H1 (cell line): ENCODE results near the gene HOXB7. TPM values are rescaled to one million over a fixed set of nuclear protein-coding genes. Genes with fewer than 3 reads are reported as not detected.

Experiments
- CTCF ChIA-PET: fragments of 300-600 bp; sonication (Branson Sonifier 250); formaldehyde crosslinking; loops from one replicate; lab custom pipeline; 2021; ENCODE audit not compliant: partially characterized antibody; lab: Charles Lee
- POLR2A ChIA-PET: fragments of 300-600 bp; sonication (Branson Sonifier 250); formaldehyde crosslinking; loops from one replicate; lab custom pipeline; 2021; ENCODE audit warnings: inconsistent platforms; ENCODE audit not compliant: partially characterized antibody; lab: Charles Lee
- DNase-seq, 2 experiments: peaks; one replicate each; pipeline versions ENCODE4 v3.0.0 to v3.0.0-alpha.2; 2010 to 2022; ENCODE audit warnings: low spot score in 2 of 2, low read depth in 1 of 2, mixed read lengths in 1 of 2
- FAIRE-seq: peaks from 2 replicates; lab custom pipeline; 2011; peaks lifted over from hg19 to GRCh38; lab: Jason Lieb, UNC
- H2AFZ ChIP-seq: 2 replicates; pipeline ENCODE4 v1.8.1; 2012; ENCODE audit warnings: low read length, inconsistent platforms
- H2AK5ac ChIP-seq: 2 replicates; pipeline ENCODE4 v1.6.1; 2013; ENCODE audit warnings: low read depth, low read length
- H2BK120ac ChIP-seq: replicated peaks from 2 replicates; pipeline ENCODE3; 2013; ENCODE audit warnings: low read depth, low read length, inconsistent platforms
- H2BK12ac ChIP-seq: 2 replicates; pipeline ENCODE4 v1.6.1; 2013; ENCODE audit warnings: low read depth, low read length
- H2BK15ac ChIP-seq: 2 replicates; pipeline ENCODE4 v1.6.1; 2013; ENCODE audit warnings: low read length
- H2BK20ac ChIP-seq: 2 replicates; pipeline ENCODE4 v1.6.1; 2013; ENCODE audit warnings: low read length
- H2BK5ac ChIP-seq: 2 replicates; pipeline ENCODE4 v1.6.1; 2013; ENCODE audit warnings: low read depth, low read length
- H3K14ac ChIP-seq: 2 replicates; pipeline ENCODE4 v1.6.1; 2013; ENCODE audit warnings: inconsistent platforms; ENCODE audit not compliant: insufficient read length
- H3K18ac ChIP-seq: 2 replicates; pipeline ENCODE4 v1.6.1; 2013; ENCODE audit warnings: low read length; ENCODE audit errors: extremely low read depth
- H3K23ac ChIP-seq: 2 replicates; pipeline ENCODE4 v1.6.1; 2013; ENCODE audit warnings: inconsistent platforms; ENCODE audit not compliant: insufficient read length
- H3K23me2 ChIP-seq: 2 replicates; pipeline ENCODE4 v1.6.1; 2013; ENCODE audit warnings: low read depth, low read length
- H3K27ac ChIP-seq: 2 replicates; pipeline ENCODE4 v1.6.1; 2011; ENCODE audit warnings: low read depth, low read length, inconsistent platforms
- H3K27me3 ChIP-seq, 4 experiments: replicated peaks in 1 of 4; 1 replicate in 1 of 4; 2 replicates in 3 of 4; pipeline versions ENCODE4 v1.6.1 to v1.8.1; 2011 to 2013; ENCODE audit warnings: low read length in 3 of 4, mild to moderate bottlenecking in 3 of 4, inconsistent platforms in 2 of 4, mixed read lengths in 2 of 4, moderate library complexity in 1 of 4; ENCODE audit not compliant: control insufficient read depth in 3 of 4, insufficient read depth in 3 of 4; ENCODE audit errors: extremely low read depth in 1 of 4
- H3K36me3 ChIP-seq, 4 experiments: 2 replicates each; pipeline versions ENCODE4 v1.6.1 to v1.8.1; 2011 to 2013; ENCODE audit warnings: mild to moderate bottlenecking in 4 of 4, low read length in 3 of 4, moderate library complexity in 2 of 4, control low read depth in 1 of 4, inconsistent platforms in 1 of 4; ENCODE audit not compliant: insufficient read depth in 4 of 4, control insufficient read depth in 2 of 4
- H3K4ac ChIP-seq: replicated peaks from 2 replicates; pipeline ENCODE3; 2013; ENCODE audit warnings: low read length, low read depth, mixed read lengths, inconsistent platforms; ENCODE audit not compliant: insufficient read length
- H3K4me1 ChIP-seq, 4 experiments: replicated peaks in 1 of 4; 1 replicate in 1 of 4; 2 replicates in 3 of 4; pipeline versions ENCODE4 v1.6.1 to v1.8.1; 2011 to 2013; ENCODE audit warnings: low read length in 3 of 4, inconsistent platforms in 2 of 4, mixed read lengths in 1 of 4; ENCODE audit not compliant: insufficient read depth in 4 of 4, control insufficient read depth in 3 of 4
- H3K4me2 ChIP-seq, 2 experiments: 2 replicates each; pipeline versions ENCODE4 v1.6.1 to v1.8.1; 2011 to 2013; ENCODE audit warnings: low read depth in 2 of 2, low read length in 2 of 2, control low read depth in 1 of 2, inconsistent platforms in 1 of 2, mild to moderate bottlenecking in 1 of 2; ENCODE audit not compliant: insufficient read depth in 1 of 2
- H3K4me3 ChIP-seq, 4 experiments: fragments of 200-600, 300-600 bp in 1 of 4; sonication (generic), shearing (Covaris generic), sonication (Bioruptor Twin) in 1 of 4; 2 replicates each; pipeline versions ENCODE4 v1.5.1 to v1.8.1; 2011 to 2016; ENCODE audit warnings: low read length in 4 of 4, low read depth in 3 of 4, control low read depth in 2 of 4, inconsistent platforms in 2 of 4, mild to moderate bottlenecking in 2 of 4, mixed read lengths in 1 of 4, moderate library complexity in 1 of 4; ENCODE audit not compliant: insufficient read depth in 2 of 4; ENCODE audit errors: extremely low read depth in 1 of 4
- H3K56ac ChIP-seq: replicated peaks from 2 replicates; pipeline ENCODE3; 2013; ENCODE audit warnings: low read depth, mild to moderate bottlenecking, mixed read lengths, low read length, inconsistent platforms; ENCODE audit not compliant: insufficient read length
- H3K79me1 ChIP-seq: 2 replicates; pipeline ENCODE4 v1.6.1; 2013; ENCODE audit warnings: low read depth, low read length, control low read depth
- H3K79me2 ChIP-seq, 2 experiments: 2 replicates each; pipeline versions ENCODE4 v1.6.1 to v1.8.1; 2012 to 2013; ENCODE audit warnings: low read length in 2 of 2, mild to moderate bottlenecking in 2 of 2, inconsistent platforms in 1 of 2; ENCODE audit not compliant: insufficient read depth in 2 of 2, control insufficient read depth in 1 of 2
- H3K9ac ChIP-seq, 4 experiments: replicated peaks in 1 of 4; 1 replicate in 1 of 4; 2 replicates in 3 of 4; pipeline versions ENCODE4 v1.6.1 to v1.8.1; 2011 to 2013; ENCODE audit warnings: low read depth in 3 of 4, low read length in 3 of 4, control low read depth in 2 of 4, mild to moderate bottlenecking in 2 of 4, moderate library complexity in 2 of 4, inconsistent platforms in 1 of 4; ENCODE audit errors: extremely low read depth in 1 of 4
- H3K9me3 ChIP-seq, 2 experiments: 2 replicates each; pipeline versions ENCODE4 v1.6.1 to v1.8.1; 2012 to 2013; ENCODE audit warnings: mild to moderate bottlenecking in 2 of 2, moderate library complexity in 2 of 2, control low read depth in 1 of 2, inconsistent platforms in 1 of 2, low read depth in 1 of 2, low read length in 1 of 2, mixed read lengths in 1 of 2; ENCODE audit not compliant: insufficient read depth in 2 of 2
- H4K20me1 ChIP-seq, 2 experiments: replicated peaks in 1 of 2; 2 replicates each; pipeline versions ENCODE3 to v1.8.1; 2011 to 2013; ENCODE audit warnings: inconsistent platforms in 2 of 2, low read length in 2 of 2, mild to moderate bottlenecking in 1 of 2; ENCODE audit not compliant: insufficient read depth in 2 of 2, control insufficient read depth in 1 of 2
- H4K5ac ChIP-seq: 2 replicates; pipeline ENCODE4 v1.6.1; 2013; ENCODE audit warnings: low read length, low read depth, mixed read lengths, inconsistent platforms; ENCODE audit not compliant: insufficient read length
- H4K8ac ChIP-seq: 2 replicates; pipeline ENCODE4 v1.8.0; 2013; ENCODE audit warnings: mild to moderate bottlenecking, moderate library complexity, low read length, inconsistent platforms; ENCODE audit not compliant: insufficient read depth; ENCODE audit errors: extremely low read depth
- H4K91ac ChIP-seq: replicated peaks from 2 replicates; pipeline ENCODE3; 2013; ENCODE audit warnings: low read length, mixed read lengths, inconsistent platforms; ENCODE audit not compliant: insufficient read length
- BCL11A ChIP-seq, 2 experiments: IDR thresholded peaks; one replicate each; pipeline ENCODE4 v1.6.1; 2011; ENCODE audit warnings: low read depth in 2 of 2, low read length in 2 of 2, mild to moderate bottlenecking in 2 of 2
- CBX8 ChIP-seq: fragments of 300-800, 300-1000 bp; sonication (generic); IDR thresholded peaks from 2 replicates; pipeline ENCODE4 v1.7.1; 2016; ENCODE audit warnings: low read depth, low read length, borderline replicate concordance
- HDAC2 ChIP-seq, 2 experiments: fragments of 300-600 bp in 1 of 2; sonication (generic) in 1 of 2; IDR thresholded peaks; 2 replicates each; pipeline ENCODE4 v1.6.1; 2011 to 2012; ENCODE audit warnings: low read depth in 2 of 2, low read length in 2 of 2, mild to moderate bottlenecking in 2 of 2, moderate library complexity in 2 of 2, borderline replicate concordance in 1 of 2, inconsistent platforms in 1 of 2
- KDM4A ChIP-seq: IDR thresholded peaks from one replicate; pipeline ENCODE4 v1.7.1; 2012; ENCODE audit warnings: low read depth, mild to moderate bottlenecking, moderate library complexity, low read length, inconsistent platforms; ENCODE audit not compliant: severe bottlenecking
- NRF1 ChIP-seq: IDR thresholded peaks from 2 replicates; pipeline ENCODE4 v1.6.1; 2011; ENCODE audit warnings: mild to moderate bottlenecking, low read depth, low read length, improper control_type of control experiment
- RNF2 ChIP-seq: fragments of 200-900, 300-1000 bp; sonication (generic); IDR thresholded peaks from 2 replicates; pipeline ENCODE4 v1.7.1; 2016; ENCODE audit warnings: borderline replicate concordance, low read depth, mild to moderate bottlenecking, antibody characterized with exemption, low read length; ENCODE audit not compliant: poor library complexity, severe bottlenecking; ENCODE audit errors: missing control alignments
- SUZ12 ChIP-seq: fragments of 200-600 bp; sonication (generic); IDR thresholded peaks from 2 replicates; pipeline ENCODE4 v1.6.1; 2012; ENCODE audit warnings: mild to moderate bottlenecking, inconsistent platforms, low read length, moderate library complexity, mixed read lengths
- YY1 ChIP-seq: IDR thresholded peaks from 2 replicates; pipeline ENCODE4 v1.6.1; 2011; ENCODE audit warnings: low read depth, mild to moderate bottlenecking, low read length
- WGBS, 2 experiments: shearing (Covaris generic) in 1 of 2; methylation state at CpG; one replicate each; pipeline versions ENCODE4 v1.1.6 to v1.1.7; 2013 to 2015; ENCODE audit warnings: low lambda C conversion rate in 2 of 2, mixed read lengths in 2 of 2, inconsistent platforms in 1 of 2, low coverage in 1 of 2, missing lambda C conversion rate in 1 of 2; ENCODE audit not compliant: insufficient replicate concordance in 2 of 2, insufficient coverage in 1 of 2, insufficient read length in 1 of 2; ENCODE audit errors: extremely low coverage in 1 of 2, missing lambda C conversion rate in 1 of 2; 5-methylcytosine and 5-hydroxymethylcytosine counted together
- polyA plus RNA-seq, 7 experiments: library from polyadenylated mRNA; depleted of rRNA in 3 of 7; stranded (reverse) in 5 of 7; unstranded in 2 of 7; fragments of >200 nt in 5 of 7; fragments of 200-250 nt in 2 of 7; gene quantifications; 1 replicate in 5 of 7; 2 replicates in 1 of 7; 4 replicates in 1 of 7; pipeline versions ENCODE4 v1.2.1 to v1.2.3, GENCODE V29; 2011 to 2013; ENCODE audit warnings: missing spikeins in 2 of 7, mixed read lengths in 2 of 7
- total RNA-seq: library from RNA; stranded (reverse); fragmentation: NEBNext Ultra II Directional; extraction: Animal tissue kit (Norgen Biotek cat#: 25700); gene quantifications from 2 replicates; pipeline ENCODE4 v1.2.1, GENCODE V29; 2021
- TF ChIP-seq, protein P1 (sequence below): IDR thresholded peaks from 2 replicates; pipeline ENCODE4 v1.6.1; 2011; ENCODE audit warnings: low read length, improper control_type of control experiment

HOXB7 gene
- total and polyA plus RNA-seq, 2 of the 8 experiments (the other 6 are each of a cell fraction or from before 2014, with no cell fraction given), result not detected

DNA sequence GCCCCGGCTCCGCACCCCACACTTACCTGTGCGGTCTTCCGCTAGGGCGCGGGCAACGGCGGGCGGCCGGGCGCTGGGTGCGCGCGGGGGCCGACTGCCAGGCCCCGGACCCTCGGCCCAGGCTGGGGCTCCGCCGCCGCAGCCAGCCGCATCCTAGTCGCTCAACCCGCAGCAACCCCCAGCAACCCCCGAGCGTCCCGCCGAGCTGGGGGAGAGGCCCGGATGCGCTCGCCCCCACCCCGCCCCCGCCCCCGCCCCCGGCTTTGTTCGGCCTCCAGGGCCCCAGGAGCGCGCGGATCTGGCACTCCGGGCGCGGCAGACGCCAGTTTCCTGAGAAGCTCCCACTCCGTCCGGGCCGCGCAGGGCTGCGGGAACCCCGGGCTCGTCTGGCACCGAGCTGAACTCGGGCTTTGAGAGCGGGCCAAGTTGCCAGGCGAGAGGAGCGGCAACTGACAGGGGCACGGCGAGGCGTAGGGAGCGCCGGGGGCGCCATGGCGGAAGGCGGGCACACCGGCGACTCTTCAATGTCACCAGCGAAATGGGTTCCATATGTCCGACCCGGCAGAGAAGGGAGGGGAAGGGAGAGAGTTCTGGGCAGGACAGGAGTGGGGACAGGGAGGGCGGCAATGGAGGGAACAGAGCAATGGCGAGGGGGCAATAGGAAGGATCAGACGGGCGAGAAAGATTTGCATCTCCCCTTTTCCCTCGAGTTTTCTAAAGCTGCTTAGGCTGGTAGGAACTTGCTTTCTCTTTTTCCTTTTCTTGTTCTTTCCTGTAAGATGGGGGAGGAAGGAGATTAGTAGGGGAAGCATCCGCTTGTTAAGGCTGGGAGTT, 46.4 kb downstream of the HOXB7 start:
- Histone ChIP-seq H3K9me3 (no peaks in the 10 kb centered on the region), H3K14ac (no peak overlapping the region), H3K23ac (no peak overlapping the region), H3K9ac (no peak overlapping the region), H4K20me1 (peaks cover 2 to 35% of the 10 kb centered on the region in 2 experiments), H4K8ac (no peak overlapping the region), H3K4ac (no peak overlapping the region), H3K4me1 (peaks cover 0 to 8% (median 4%) of the 10 kb centered on the region in 4 experiments; a peak in 5 of 7 replicates), H3K18ac (no peak overlapping the region), H3K27ac (no peak overlapping the region), H3K56ac (no peak overlapping the region), H3K27me3 (peaks cover 99 to 100% (median 100%) of the 10 kb centered on the region in 4 experiments), H2AK5ac (no peak overlapping the region), H2BK120ac (no peak overlapping the region), H2BK5ac (no peak overlapping the region), H2BK15ac (no peak overlapping the region), H2BK20ac (no peak overlapping the region), H3K36me3 (peaks cover 0 to 5% (median 0%) of the 10 kb centered on the region in 4 experiments; a peak in 1 of 8 replicates), H4K91ac (no peak overlapping the region), H4K5ac (no peak overlapping the region), H3K79me2 (no peaks in the 10 kb centered on the region), H3K4me3 (peak overlapping the region in 1 of 4 experiments; percentile 42; a peak in 3 of 8 replicates), H3K79me1 (no peaks in the 10 kb centered on the region), H3K23me2 (peaks cover 4% of the 10 kb centered on the region; the same call in 1 of the 2 replicates), H2BK12ac (peak overlapping the region; percentile 18), H2AFZ (no peak overlapping the region), H3K4me2 (peak overlapping the region; percentile 7 to 55)
- 4% methylated on average over 22 of the region's 73 CpGs; no CpG with 5 or more reads in 1 of the 2 experiments for WGBS, 2 experiments
- POLR2A ChIA-PET, result interaction anchor here (1.8 kb wide), 1 partner anchor 49 kb away, joined by 4 read pairs; no protein-coding TSS in a partner anchor
- CTCF ChIA-PET, result interaction anchor here (0.8 to 3.4 kb wide), 13 partner anchors 10 to 189 kb away, joined by 3 to 14 read pairs (median 4); partner anchors contain the start of gene HOXB5
- FAIRE-seq (no peak), DNase-seq (no peak)
- TF ChIP-seq KDM4A (no peak), SUZ12 (peak; percentile 94), CBX8 (peak; percentile 94; the same call in 1 of the 2 replicates), HDAC2 (IDR thresholded peaks at IDR 0.05; ENCODE audit: borderline replicate concordance in 1 of 2, low read depth in 2 of 2, low read length in 2 of 2) (no peak), NRF1 (no peak), RNF2 (peak; percentile 76), YY1 (0 out of 2 replicates have a peak, but pooled peaks have one; percentile 40), BCL11A (IDR thresholded peaks at IDR 0.05; ENCODE audit: low read depth in 2 of 2, low read length in 2 of 2) (no peak)
- TF ChIP-seq, protein P1, sequence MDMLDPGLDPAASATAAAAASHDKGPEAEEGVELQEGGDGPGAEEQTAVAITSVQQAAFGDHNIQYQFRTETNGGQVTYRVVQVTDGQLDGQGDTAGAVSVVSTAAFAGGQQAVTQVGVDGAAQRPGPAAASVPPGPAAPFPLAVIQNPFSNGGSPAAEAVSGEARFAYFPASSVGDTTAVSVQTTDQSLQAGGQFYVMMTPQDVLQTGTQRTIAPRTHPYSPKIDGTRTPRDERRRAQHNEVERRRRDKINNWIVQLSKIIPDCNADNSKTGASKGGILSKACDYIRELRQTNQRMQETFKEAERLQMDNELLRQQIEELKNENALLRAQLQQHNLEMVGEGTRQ, result no peak
